T-helper 2 cell (primary cell): ENCODE measurements around the gene PRPH.
"Not testable (repeated sequence)": the region's sequence is repeated elsewhere in the genome, so short reads cannot be mapped to it uniquely, and the experiment has no call there.

Experiments used
- DNase-seq, 5 experiments: peaks; one replicate each; pipeline versions ENCODE4 v3.0.0 to v3.0.0-alpha.2; 2012 to 2022
- total RNA-seq, 2 donors: gene quantifications; one replicate each; lab custom pipeline; 2026; lab: John Stamatoyannopoulos, UW

Gene PRPH
- total RNA-seq: 0 to 0.13 reads per million in 2 donors

DNA sequence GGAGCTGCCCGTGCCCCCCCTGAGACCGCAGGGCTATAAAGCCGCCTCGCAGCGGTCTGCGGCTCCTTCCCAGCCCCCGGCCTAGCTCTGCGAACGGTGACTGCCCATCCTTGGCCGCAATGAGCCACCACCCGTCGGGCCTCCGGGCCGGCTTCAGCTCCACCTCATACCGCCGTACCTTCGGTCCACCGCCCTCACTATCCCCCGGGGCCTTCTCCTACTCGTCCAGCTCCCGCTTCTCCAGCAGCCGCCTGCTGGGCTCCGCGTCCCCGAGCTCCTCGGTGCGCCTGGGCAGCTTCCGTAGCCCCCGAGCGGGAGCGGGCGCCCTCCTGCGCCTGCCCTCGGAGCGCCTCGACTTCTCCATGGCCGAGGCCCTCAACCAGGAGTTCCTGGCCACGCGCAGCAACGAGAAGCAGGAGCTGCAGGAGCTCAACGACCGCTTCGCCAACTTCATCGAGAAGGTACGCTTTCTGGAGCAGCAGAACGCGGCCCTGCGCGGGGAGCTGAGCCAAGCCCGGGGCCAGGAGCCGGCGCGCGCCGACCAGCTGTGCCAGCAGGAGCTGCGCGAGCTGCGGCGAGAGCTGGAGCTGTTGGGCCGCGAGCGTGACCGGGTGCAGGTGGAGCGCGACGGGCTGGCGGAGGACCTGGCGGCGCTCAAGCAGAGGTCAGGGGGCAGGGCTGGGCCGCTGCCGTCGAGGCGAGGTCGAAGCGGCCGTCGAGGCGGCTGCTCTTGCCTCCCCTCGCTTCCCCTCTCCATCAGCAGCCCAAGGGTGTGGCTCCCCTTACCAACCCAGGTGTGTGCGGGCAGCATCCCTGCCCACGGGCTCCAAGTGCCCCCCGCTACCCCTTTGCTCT lies at the start of gene PRPH:
TSS of gene PRPH (plus strand) at position 66 of the 855 bp plus-strand sequence. CDS start at position 120, 54 bp downstream.
- peak in 1 of 5 experiments; percentile 21 for DNase-seq

DNA sequence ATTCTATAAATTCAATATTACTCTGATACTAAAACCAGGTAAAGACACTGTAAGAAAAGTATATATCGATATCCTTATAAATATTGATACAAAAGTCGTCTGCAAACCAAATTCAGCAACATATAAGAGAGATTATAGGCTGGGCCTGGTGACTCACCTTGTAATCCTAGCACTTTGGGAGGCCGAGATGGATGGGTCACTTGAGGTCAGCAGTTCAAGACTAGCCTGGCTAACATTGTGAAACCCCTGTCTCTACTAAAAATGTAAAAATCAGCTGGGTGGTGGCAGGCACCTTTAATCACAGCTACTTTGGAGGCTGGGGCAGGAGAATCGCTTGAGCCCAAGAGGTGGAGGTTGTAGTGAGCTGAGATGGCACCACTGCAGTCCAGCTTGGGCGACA lies 43.6 kb upstream of the PRPH start:
- DNase-seq: no peak

DNA sequence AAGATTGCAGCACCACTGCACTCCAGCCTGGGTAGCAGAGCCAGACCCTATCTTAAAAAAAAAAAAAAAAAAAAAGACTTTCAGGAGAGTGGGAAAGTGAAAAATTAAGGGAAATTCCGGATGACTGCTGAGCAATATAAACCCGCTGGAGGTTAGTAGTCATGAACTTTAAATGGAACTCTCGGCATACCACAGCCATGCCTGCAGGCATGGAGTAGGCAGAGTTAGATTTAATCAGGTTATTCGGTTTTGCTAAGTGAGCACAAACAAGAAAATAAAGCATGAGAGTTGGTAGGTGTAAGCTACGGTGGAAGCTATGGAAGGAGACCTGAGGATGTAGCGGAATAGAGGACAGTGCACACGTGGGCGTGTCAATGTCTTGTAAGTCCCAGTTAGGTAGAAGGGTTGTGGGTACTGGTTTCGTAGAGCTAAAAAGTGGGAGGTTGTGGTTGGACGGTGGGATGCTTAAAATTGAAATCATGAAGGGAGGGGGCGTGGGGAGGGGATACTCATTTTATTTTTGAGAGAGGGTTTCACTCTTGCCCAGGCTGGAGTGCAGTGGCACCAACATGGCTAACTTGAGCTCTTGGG lies 41.8 kb upstream of the PRPH start:
- peak in 1 of 5 experiments; percentile 26 for DNase-seq

DNA sequence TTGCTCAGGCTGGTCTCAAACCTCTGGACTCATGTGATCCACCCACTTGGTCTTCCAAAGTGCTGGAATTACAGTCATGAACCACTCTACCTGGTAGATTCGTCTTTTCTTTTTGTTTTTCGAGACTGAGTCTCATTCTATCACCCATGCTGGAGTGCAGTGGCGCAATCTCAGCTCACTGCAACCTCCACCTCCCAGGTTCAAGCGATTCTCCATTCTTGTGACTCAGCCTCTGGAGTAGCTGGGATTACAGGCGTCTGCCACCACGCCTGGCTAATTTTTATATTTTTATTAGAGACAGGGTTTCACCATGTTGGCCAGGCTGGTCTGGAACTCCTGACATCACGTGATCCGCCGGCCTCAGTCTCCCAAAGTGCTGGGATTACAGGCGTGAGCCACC lies 39.5 kb upstream of the PRPH start:
- not testable (repeated sequence) for DNase-seq

DNA sequence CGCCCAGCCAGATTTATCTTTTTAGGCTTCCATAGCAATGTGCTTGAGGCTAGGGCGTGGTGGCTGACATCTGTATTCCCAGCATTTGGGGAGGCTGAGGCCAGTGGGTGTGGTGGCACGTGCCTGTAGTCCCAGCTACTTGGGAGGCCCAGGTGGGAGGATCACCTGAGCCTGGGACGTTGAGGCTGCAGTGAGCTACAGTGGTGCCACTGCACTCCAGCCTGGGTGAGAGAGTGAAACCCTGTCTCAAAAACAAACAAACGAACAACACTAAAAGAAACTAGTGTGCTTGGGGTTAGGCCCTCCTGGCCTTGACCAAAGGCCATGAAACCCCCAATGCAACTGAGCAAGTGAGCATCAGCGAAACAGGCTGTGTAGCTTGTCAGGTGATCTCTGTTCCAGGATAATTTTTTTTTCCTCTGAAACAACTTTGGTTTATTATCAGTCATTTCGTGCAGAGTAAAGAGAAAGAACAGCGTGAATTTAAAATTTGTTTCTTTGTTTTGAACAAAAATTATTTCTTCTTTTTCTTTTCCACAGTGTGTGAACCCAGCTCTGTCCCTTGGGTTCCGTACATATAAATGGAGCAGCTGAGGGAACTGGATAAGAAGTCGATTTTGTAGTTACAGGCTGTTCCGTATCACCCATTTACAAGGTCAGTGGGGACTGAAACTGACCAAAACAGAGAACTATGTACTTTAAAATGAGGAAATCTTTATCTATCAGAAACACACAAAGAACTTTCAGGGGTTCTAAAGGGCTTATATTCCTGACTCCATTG lies 38.9 kb upstream of the PRPH start:
- no peak for DNase-seq

DNA sequence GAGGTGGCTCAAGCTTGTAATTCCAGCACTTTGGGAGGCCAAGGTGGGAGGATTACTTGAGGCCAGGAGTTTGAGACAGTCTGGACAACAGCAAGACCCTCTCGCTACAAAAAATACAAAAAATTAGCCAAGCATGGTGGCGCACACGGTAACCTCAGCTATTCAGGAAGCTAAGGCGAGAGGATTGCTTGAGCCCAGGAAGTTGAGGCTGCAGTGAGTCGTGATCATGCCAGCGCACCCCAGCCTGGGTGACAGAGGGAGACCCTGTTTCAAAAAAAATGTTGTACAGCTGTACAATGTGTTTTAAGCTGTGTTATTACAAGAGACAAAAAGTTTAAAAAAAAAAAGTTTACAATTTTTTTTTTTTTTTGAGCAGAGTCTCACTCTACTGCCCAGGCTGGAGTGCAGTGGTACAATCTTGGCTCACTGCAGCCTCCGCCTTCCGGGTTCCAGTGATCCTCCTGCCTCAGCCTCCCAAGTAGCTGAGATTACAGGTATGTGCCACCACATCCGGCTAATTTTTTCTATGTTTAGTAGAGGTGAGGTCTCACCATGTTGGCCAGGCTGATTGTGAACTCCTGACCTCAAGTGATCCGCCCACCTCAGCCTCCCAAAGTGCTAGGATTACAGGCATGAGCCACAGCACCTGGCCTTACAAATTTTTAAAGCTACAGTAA lies 37.3 kb upstream of the PRPH start:
- DNase-seq: not testable (repeated sequence)

DNA sequence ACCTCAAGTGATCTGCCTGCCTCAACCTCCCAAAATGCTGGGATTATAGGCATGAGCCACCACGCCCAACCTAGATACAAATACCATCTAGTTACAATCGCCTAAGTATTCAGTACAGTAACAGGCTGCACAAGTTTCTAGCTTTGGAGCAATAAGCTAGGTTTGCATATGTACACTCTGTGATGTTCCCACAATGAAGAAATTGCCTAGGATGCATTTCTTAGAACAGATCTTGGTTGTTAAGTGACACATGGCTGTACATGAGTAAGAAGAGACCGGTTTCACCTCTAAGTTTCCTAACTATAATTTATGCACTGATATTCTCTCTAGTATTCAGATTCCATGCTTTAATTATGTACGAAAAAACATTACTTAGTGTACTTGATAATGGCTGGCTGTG lies 35.5 kb upstream of the PRPH start:
- no peak for DNase-seq

DNA sequence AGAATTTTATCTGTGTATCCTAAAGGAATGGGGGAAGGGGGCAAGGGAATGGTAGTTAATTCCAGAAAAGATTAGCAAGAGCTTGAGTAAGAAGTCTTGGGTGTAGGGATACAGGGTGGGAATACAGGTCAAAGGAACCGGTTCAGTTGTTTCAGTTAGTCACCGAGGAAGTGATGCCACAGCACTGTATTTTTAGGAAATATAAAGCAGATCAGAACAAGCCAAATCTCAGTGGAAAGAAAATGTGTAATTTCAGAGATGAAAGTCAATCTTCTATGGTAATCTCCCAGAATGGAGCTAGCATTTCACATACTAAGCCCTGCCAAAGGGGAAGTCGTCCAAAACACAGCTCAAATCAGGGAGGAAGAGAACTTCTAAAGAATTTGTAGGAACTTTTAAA lies 34.8 kb upstream of the PRPH start:
- no peak for DNase-seq

DNA sequence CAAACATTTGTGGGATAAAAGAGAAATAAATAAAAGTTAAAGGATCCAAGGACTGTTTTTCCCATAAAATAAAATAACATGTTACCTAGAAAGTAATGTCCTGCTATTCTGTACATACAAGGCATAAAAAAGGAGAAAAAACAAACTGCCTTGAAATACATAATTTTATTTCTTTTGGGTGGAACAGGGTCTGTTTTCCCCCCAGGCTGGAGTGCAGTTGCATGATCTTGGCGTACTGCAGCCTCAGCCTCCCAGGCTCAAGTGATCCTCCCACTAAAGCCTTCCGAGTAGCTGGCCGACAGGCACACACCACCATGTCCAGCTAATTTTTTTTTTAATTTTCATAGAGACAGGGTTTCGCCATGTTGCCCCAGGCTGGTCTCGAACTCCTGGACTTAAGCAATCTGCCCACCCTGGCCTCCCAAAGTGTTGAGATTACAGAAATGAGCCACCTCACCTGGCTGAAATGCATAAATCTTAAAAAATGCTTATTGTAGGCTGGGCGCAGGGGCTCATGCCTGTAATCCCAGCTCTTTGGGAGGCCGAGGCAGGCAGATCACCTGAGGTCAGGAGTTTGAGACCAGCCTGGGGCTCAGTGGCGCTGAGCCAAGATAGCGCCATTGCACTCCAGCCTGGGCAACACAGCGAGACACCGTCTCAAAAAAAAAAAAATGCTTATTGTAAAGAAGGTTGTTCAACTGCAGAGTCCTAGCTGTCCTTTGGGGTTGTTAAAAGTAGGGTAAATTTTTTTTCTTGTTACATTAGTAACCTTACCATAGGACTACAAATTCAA lies 34.2 kb upstream of the PRPH start:
- no peak for DNase-seq

DNA sequence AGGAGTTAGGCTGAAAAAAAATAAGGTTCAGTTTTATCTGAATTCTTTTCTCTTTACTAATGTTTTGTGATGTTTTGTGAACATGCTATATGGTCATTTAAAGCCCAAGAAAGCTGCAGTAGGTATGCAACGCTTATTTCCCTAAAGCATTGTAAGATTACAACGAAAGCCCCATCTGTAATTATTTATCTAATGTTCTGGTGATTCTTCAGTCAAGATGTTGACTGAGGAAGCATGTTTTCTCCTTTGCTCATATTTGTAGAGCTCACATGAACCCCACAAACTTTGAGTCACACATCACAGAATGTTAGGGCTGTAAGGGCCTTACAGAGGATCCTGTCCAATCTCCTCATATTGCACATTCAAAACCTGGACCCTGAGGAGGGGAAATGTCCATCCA lies 33.2 kb upstream of the PRPH start:
- no peak for DNase-seq

DNA sequence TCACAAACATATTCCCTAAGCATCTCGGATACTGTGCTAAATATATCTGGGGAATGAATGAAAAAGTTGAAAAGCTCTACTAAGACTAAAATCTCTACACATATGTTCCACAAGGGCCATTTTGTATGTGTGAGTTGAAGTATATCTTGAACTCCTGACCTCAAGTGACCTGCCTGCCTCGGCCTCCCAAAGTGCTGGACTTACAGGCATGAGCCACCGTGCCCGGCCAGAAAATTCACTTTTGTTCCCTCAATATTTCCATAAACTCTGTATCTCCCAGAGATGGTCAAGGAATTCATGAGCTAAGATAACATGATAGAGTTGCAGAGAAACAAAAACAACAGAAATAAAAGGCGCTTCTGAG lies 31.6 kb upstream of the PRPH start:
- no peak for DNase-seq

DNA sequence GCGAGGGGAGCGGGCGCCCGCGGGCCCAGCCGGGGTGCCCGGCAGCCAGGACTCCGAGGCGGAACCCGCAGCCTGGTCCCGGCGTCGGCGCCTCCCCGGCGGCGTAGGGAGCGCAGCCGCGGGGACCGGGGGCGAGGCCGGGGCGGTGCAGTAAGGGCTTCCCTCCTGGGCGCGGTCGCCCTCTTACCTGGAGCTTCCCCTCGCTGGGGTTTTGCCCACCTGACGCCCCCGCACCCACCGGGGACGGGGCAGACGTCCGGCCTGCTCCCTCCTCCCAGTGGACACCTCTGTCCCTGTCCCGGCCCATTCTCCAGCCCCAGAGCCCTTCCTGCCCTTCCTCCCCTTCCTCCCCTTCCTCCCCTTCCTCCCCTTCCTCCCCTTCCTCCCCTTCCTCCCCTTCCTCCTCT lies 30.5 kb upstream of the PRPH start:
- DNase-seq: peak; percentile 17 to 61 (median 21)

DNA sequence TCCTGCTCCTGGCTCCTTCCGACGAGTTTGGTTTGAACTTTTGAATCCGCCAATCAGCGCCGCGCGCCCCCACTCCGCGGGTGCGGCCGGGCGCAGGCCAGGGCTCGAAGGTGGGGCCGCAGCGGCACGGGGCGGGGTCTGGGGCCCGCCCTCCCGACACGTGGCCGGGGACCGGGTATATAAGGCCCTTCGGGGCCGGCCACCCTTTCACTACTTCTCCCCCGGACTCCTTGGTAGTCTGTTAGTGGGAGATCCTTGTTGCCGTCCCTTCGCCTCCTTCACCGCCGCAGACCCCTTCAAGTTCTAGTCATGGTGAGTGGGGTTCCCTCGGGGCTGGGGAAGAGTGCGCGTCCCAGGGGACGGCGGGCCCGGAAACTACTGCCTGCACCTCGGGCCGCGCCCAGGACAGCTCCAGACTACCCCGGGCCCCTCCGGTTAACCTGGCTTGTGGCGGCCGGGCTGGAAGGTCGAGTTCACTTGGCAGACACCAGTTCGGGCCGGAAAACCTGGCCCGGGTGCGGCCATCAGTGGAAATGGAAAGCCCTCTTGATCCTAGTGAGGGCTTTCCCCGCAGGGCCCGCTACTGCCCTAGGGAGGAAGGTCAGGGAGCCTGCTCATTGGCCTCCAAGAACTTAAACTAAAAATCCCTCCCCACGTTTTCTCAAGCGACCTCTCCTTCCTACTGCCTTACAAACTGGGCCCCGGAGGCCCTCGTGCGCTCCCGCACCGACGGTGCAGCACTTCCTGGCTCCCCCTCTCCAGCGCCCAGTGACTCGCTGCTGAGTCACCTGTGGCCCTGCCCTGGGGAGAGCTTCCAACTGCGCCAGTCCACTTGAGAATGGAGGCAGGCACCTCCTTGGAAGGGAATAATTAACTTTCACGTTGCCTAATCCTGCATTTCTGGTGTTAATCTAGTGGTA lies 29.8 kb upstream of the PRPH start, which contains the start of gene TUBA1C:
TSS of gene TUBA1C (plus strand) at position 210 of the 920 bp plus-strand sequence. CDS start at position 310, 100 bp downstream.
- DNase-seq: peak; percentile 74 to 94 (median 81)

DNA sequence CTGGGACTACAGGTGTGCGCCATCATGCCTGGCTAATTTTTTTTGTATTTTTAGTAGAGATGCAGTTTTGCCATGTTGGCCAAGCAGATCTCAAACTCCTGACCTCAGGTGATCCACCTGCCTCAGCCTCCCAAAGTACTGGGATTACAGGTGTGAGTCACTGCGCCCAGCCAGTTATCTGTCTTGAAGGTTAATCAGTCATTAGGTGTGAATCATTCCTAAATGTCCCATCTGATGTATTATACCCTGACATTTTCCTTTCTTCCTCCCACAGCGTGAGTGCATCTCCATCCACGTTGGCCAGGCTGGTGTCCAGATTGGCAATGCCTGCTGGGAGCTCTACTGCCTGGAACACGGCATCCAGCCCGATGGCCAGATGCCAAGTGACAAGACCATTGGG lies 25.8 kb upstream of the PRPH start:
- not testable (repeated sequence) for DNase-seq

DNA sequence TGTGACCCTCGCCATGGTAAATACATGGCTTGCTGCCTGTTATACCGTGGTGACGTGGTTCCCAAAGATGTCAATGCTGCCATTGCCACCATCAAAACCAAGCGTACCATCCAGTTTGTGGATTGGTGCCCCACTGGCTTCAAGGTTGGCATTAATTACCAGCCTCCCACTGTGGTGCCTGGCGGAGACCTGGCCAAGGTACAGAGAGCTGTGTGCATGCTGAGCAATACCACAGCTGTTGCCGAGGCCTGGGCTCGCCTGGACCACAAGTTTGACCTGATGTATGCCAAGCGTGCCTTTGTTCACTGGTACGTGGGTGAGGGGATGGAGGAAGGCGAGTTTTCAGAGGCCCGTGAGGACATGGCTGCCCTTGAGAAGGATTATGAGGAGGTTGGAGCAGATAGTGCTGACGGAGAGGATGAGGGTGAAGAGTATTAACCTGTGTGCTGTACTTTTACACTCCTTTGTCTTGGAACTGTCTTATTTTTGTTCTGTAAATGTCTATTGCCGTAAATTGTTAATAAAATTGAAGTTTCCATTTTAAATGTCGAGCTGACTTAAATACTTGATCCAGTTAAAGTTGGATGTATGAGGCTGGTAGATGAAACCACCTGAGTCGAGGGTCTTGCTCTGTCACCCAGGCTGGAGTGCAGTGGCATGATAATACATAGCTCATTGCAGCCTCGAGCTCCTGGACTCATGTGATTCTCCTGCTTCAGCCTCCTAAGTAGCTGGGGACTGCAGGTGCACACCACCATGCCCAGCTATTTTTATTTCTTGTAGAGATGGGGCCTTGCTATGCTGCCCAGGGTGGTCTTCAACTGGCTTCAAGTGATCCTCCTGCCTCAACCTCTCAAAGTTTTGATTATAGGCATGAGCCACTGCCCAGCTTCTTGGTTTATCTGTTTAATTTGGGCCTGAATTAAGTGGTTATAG lies 21.9 kb upstream of the PRPH start:
- DNase-seq: no peak

DNA sequence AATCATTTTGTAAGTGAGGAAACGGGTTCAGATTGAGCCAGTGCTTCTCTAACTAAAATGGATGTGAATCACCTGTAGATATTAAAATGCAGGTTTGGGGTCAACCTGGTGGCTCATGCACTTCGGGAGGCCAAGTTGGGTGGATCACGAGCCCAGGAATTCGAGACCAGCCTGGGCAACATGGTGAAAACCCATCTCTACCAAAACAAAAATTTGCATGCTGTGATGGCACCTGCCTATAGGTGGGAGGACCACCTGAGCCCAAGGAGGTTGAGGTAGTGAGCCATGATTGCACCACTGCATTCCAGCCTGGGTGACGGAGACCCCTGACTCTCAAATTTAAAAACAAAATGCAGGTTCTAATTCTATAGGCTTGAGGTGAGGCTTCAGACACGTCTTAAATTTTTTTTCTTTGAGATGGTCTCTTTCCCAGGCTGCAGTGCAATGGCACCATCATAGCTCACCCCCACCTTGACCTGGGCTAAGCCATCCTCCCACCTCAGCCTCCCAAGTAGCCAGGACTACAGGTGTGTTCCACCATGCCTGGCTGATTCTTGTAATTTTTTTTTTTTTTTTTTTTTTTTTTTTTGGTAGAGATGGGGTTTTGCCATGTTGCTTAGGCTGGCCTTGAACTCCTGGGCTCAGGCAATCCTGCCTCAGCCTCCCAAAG lies 21.1 kb upstream of the PRPH start:
- DNase-seq: no peak

DNA sequence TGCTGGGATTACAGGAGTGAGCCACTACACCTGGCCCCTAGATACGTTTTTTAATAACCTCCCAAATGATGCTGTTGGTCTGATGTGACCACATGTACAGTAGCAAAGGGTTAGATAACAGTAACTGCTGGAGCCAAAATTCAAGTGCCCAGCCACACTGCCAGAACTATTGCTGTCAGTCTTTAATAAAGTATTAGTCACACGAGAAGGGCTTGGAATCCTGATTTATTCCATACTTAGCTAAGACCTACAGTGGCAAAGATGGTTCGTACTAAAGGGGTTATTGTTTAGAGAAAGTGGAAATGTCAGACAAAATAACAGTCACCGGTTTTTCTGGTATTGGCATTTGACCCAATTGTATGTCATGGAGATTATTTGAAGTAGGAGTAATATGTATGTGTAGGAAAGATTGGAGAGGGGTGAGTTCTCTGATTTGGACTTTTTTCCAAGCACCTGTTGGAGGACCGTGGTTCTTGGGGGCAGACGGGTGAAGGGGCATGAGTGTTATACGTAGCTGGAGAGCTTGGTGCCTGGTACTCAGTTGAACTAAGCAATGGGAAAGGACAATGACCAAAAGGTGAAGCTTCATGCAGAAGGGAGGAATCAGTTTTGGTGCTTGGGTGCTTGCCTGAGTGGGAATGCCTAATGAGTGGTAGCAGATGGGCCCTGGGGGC lies 20.4 kb upstream of the PRPH start:
- DNase-seq: no peak
